HL-60/S4 treated with retinoic acid at 250 ng/mL for 4 days and 3 days (cell line): ENCODE measurements around the gene SMC6.

Experiments used
- in situ Hi-C: fragments of 300-500 bp; cut with MboI; formaldehyde crosslinking; loops from 2 replicates; pipeline ENCODE4 v1.7.0; 2022; ENCODE audit warnings: low sequenced_read_pairs

The SMC6 gene

GRCh38 chr2:17719562-17720371 lies 33.8 kb downstream of the SMC6 start:
- in situ Hi-C loops = no loop called here

GRCh38 chr2:17718689-17719088 lies 34.9 kb downstream of the SMC6 start:
- in situ Hi-C loops = no loop called here

DNA sequence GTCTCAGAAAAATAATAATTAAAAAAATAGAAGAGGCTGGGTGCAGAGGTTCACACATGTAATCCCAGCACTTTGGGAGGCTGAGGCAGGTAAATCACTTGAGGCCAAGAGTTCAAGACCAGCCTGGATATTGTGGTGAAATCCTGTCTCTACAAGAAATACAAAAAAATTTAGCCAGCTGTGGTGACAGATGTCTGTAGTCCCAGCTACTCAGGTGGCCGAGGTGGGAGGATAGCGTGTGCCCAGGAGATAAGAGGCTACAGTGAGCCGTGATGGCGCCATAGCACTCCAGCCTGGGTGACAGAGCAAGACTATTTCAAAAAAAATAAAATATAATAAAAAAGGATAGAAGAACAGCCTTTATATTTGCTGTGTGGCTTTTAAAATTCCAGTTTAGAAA lies 35.9 kb downstream of the SMC6 start:
- in situ Hi-C loops = no loop called here

GRCh38 chr2:17713291-17713690 lies 40.3 kb downstream of the SMC6 start:
- in situ Hi-C loops = no loop called here

GRCh38 chr2:17710547-17711248 lies 42.9 kb downstream of the SMC6 start:
- in situ Hi-C loops = no loop called here

DNA sequence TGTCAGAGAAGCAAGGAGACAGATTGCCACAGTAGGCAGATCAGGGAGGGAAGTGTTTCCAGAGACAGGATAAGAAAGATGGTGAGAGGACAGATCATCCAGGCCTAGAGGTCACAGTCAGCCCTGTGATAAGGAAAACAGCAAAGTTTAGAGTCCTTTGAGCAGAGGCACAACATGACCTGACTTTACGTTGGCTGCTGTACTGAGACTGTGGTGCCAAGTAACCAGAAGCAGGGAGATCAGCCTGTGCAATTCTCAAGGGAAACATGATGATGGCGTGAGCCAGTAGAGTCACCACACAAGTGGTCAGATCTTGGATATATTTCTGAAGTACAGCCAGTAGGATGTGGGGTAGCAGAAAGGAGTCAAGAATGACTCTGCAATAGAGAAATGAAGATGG lies 43.7 kb downstream of the SMC6 start:
- in situ Hi-C loops = no loop called here

- in situ Hi-C loops = no loop called here
These were observed 45.1 kb downstream of the SMC6 start for GRCh38 chr2:17708501-17708900.

- in situ Hi-C loops = no loop called here
These were observed 46.8 kb downstream of the SMC6 start for GRCh38 chr2:17706845-17707244.

GRCh38 chr2:17690776-17691175 lies 62.8 kb downstream of the SMC6 start:
- in situ Hi-C loops = no loop called here

DNA sequence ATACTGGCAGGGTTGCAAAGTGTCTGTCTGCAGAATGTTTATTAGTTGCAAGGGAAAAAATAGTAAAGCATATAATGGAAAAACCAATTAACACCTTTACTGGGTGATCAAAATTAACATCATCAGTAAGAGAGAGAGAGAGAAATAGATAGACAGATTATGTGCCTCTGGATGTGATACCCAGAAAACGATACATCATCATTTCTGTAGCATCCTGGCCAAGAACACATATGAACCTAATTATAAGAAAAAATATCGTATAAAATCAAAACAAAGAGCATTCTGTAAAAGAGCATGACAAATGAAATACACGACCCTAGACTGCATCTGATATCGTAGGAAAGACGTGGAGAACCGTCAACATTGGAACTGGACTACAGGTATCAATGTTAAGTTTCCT lies 64.6 kb downstream of the SMC6 start:
- in situ Hi-C loops = no loop called here

GRCh38 chr2:17688600-17688999 lies 65.0 kb downstream of the SMC6 start:
- in situ Hi-C loops = no loop called here

- in situ Hi-C loops = no loop called here
These were observed 69.6 kb downstream of the SMC6 start for GRCh38 chr2:17683981-17684380.

GRCh38 chr2:17682098-17682857 lies 71.3 kb downstream of the SMC6 start:
- in situ Hi-C loops = no loop called here

DNA sequence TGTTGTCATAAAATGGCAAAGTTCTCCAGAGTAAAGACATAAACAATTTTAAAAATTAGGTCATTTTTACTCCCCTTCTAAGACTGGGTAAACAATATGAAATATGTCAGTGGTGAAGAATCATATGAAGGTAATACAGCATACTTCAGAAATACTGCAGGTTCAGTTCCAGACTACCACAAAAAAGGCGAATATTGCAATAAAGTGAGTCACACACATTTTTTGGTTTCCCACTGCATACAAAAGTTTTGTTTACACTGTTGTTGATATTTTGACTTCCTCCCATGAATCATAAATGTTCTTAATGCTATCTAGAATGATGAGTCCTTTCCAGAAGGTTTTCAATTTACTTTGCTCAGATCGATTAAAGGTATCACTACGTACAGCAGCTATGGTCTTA lies 73.5 kb downstream of the SMC6 start:
- in situ Hi-C loops = no loop called here

- in situ Hi-C loops = no loop called here
These were observed 78.8 kb downstream of the SMC6 start for GRCh38 chr2:17674817-17675216.

DNA sequence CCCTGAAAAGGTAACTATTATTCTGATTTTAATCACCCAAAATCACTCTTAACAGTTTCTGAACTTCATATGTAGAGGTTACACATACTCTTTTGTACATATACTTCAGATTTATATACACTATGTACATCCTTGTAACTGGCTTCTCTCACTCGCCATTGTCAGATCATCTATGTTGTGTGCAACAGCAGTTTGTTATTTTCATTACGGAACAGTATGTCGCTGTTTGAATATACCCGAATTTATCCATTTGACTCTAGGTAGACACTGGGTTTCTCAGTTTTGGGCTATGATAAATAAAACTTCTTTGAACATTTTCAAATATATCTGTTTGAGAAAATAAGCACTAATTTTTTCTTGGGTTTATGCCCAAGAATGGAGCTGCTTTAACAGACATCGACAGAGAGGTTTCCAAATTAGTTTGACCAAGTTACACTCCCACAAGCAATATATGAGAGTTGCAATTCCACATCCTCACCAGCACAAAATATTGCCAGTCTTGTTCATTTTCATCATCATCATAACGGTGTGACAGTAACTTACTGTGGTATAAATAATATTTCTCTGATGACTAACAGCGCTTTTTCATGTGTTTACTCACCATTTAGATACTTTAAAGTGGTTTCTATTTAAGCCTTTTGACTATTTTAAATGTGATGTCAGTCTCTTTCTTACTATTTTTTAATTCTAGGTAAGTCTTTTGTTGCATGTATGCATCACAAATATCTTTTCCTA lies 80.9 kb downstream of the SMC6 start:
- in situ Hi-C loops = no loop called here

GRCh38 chr2:17667898-17668297 lies 85.7 kb downstream of the SMC6 start:
- in situ Hi-C loops = no loop called here

DNA sequence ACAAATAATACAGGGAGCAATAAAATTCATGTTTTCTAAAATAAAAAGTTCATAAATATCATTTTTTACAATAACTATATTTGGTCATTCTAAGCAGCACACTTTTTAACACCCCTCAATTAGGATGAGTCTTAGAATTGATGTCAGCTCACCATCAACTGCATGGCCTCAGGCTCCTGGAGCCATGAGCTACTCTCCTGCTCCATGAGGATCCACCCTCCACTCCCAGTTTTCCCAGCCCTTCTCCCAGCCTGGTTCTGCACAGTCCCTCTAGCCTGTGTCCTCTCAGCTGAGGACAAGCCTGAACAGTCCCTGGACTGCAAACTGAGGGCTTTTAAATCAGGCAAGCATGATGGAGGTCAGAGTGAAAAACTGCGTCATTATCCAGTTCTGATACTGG lies 89.1 kb downstream of the SMC6 start:
- in situ Hi-C loops = no loop called here

DNA sequence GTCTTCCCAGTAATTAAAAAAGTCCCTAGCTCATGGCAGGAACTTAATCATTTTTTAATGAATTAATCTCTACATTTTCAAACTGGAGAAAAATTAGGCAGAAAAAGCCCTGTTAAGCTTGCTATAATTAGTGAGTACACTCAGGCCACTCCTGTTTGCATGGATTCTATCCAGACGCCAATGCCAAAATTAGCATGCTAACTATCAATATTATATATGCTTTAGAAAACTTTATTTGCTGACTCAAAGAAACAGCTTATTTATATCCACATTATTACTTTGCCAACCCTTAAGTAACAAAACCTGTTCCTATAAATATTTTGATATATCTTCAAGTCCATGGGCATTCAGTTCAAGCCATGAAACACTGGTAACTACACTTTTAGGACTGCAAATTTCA lies 90.9 kb downstream of the SMC6 start:
- in situ Hi-C loops = no loop called here

- in situ Hi-C loops = no loop called here
These were observed 92.2 kb downstream of the SMC6 start for GRCh38 chr2:17661460-17661859.

GRCh38 chr2:17660219-17660618 lies 93.4 kb downstream of the SMC6 start:
- in situ Hi-C loops = no loop called here
